Measurements from ENCODE around the gene PKP1. TPM values are rescaled to one million over a fixed set of nuclear protein-coding genes. Genes with fewer than 3 reads are reported as not detected.

Gene PKP1
- total RNA-seq, 2 donors from 2014 or later = 2.3 TPM; not detected in 1

- Histone ChIP-seq H3K36me3 (peaks cover 99% of the 10 kb centered on the region), H3K9me3 (no peaks in the 10 kb centered on the region), H3K4me1 (peaks cover 0 to 11% of the 10 kb centered on the region in 2 donors), H3K4me3 (no peak overlapping the region), H3K27me3 (no peaks in the 10 kb centered on the region), H3K27ac (peak overlapping the region; percentile 13 to 31)
- no peak for DNase-seq (ENCODE audit: low spot score)
- no peak for TF ChIP-seq CTCF (IDR thresholded peaks at IDR 0.05)
Observed at GRCh38 chr1:201364808-201365105, 81.5 kb downstream of the PKP1 start.

- Histone ChIP-seq H3K4me1 (peaks cover 0 to 13% of the 10 kb centered on the region in 2 donors), H3K27me3 (no peaks in the 10 kb centered on the region), H3K9me3 (no peaks in the 10 kb centered on the region), H3K27ac (peak overlapping the region; percentile 13 to 53), H3K36me3 (peaks cover 99% of the 10 kb centered on the region), H3K4me3 (no peak overlapping the region)
- DNase-seq (ENCODE audit: low spot score) = no peak
- TF ChIP-seq CTCF (IDR thresholded peaks at IDR 0.05) = no peak
Observed at GRCh38 chr1:201365251-201365650, 81.9 kb downstream of the PKP1 start.

DNA sequence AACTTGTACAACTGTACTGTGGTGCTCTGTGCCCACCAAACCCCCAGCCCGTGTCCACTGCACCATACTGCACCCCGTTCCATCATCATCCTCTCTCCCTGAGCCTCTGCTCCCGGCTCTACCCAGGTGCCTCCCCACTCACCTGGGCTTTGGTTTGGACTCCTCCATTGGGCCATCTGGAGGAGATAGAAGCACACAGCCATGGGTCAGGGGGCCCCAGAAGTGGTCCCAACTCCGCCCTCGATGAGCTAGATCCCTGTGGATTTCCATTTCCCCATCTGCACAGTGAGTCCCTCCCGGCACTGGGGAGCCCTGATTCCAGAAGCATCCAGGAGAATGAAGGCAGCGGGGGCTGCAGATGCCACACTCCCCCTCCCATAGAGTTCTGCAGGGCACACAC is 83.4 kb downstream of the PKP1 start:
- Histone ChIP-seq H3K4me3 (no peak overlapping the region), H3K9me3 (no peaks in the 10 kb centered on the region), H3K4me1 (peaks cover 0 to 27% of the 10 kb centered on the region in 2 donors), H3K27me3 (no peaks in the 10 kb centered on the region), H3K36me3 (peaks cover 99% of the 10 kb centered on the region), H3K27ac (peak overlapping the region; percentile 89 to 92)
- no peak for TF ChIP-seq CTCF (IDR thresholded peaks at IDR 0.05)
- DNase-seq (ENCODE audit: low spot score) = no peak

DNA sequence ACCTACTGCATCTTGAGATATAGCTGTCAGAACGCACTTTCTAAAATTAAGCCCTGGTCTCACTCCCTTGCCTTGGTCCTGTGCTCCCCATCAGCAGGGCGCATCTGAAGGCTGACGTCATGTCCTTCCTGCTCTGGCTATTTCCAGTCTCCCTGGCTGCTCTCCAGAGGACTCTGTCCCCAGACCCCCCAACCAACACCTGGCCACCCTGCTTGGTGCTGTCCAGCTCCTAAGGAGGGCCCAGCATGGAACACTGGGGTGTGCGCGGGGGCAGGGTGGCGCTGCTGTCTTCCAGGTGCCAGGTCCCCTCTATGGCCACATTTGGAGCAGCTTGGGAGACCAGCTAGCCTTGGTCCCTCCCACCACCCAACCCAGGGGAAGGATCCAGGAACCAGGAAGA is 85.9 kb downstream of the PKP1 start:
- Histone ChIP-seq H3K4me1 (peaks cover 0 to 36% of the 10 kb centered on the region in 2 donors), H3K27ac (peak overlapping the region; percentile 89 to 92), H3K9me3 (no peaks in the 10 kb centered on the region), H3K36me3 (peaks cover 100% of the 10 kb centered on the region), H3K27me3 (no peaks in the 10 kb centered on the region), H3K4me3 (no peak overlapping the region)
- no peak for TF ChIP-seq CTCF (IDR thresholded peaks at IDR 0.05)
- DNase-seq (ENCODE audit: low spot score) = no peak

- Histone ChIP-seq H3K27ac (peak overlapping the region; percentile 89 to 92), H3K9me3 (no peaks in the 10 kb centered on the region), H3K4me1 (peaks cover 0 to 36% of the 10 kb centered on the region in 2 donors), H3K36me3 (peaks cover 98% of the 10 kb centered on the region), H3K4me3 (peak overlapping the region in 1 of 2 donors; percentile 9), H3K27me3 (no peaks in the 10 kb centered on the region)
- DNase-seq (ENCODE audit: low spot score) = no peak
- TF ChIP-seq CTCF (IDR thresholded peaks at IDR 0.05) = no peak
Observed at GRCh38 chr1:201370500-201370899, 87.2 kb downstream of the PKP1 start.

DNA sequence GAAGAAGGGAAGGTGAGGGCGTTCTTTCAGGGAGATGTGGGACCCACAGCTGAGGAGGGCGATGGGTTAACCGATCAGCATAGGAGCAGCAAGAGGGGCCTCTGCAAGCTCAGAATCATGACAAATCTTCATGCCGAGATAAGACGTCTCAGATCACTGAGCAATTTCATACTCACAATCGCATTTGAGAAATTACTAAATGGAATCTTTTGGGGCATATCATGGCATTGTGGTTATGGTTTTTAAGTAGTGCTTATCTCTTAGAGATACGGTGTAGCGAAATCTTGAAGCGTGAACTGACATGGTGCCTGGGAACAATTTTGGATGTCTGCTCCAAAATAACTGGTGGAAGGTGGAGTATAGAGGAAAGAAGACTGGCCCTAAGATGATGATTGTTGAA is 88.0 kb downstream of the PKP1 start:
- Histone ChIP-seq H3K36me3 (peaks cover 98% of the 10 kb centered on the region), H3K27ac (peak overlapping the region; percentile 89 to 92), H3K4me3 (peak overlapping the region in 1 of 2 donors; percentile 9), H3K27me3 (no peaks in the 10 kb centered on the region), H3K9me3 (no peaks in the 10 kb centered on the region), H3K4me1 (peaks cover 0 to 36% of the 10 kb centered on the region in 2 donors)
- DNase-seq (ENCODE audit: low spot score) = no peak
- no peak for TF ChIP-seq CTCF (IDR thresholded peaks at IDR 0.05)
